ENCODE measurements around the gene DDHD1. TPM values are rescaled to one million over a fixed set of nuclear protein-coding genes. Genes with fewer than 3 reads are reported as not detected.
"Not testable (repeated sequence)": the region's sequence is repeated elsewhere in the genome, so short reads cannot be mapped to it uniquely, and the experiment has no call there.

The DDHD1 gene
- total and polyA plus RNA-seq, 12 donors: 4.6 to 34.9 (median 8.1) TPM

- intact Hi-C loops (cut with DNase I): no loop called here
- Histone ChIP-seq H3K27ac (peak overlapping the region in 1 of 5 donors; percentile 25), H3K4me3 (no peak overlapping the region)
Measured at GRCh38 chr14:53127151-53127550, 26.0 kb downstream of the DDHD1 start.

GRCh38 chr14:53126731-53127130 lies 26.4 kb downstream of the DDHD1 start:
- intact Hi-C loops (cut with DNase I): no loop called here
- no peaks in the 10 kb centered on the region for H3K36me3 ChIP-seq (replicated peaks in 1 of 2)
- no peak for TF ChIP-seq POLR2A (IDR thresholded peaks at IDR 0.05)
- no peak for TF ChIP-seq CTCF (IDR thresholded peaks at IDR 0.05)
- DNase-seq: no peak
- 42 to 53% (median 50%) methylated on average over 6 of the region's 6 CpGs for WGBS, 4 donors
- no peak overlapping the region for H3K4me3 ChIP-seq
- no peak overlapping the region for H3K27ac ChIP-seq
- no peaks in the 10 kb centered on the region for H3K9me3 ChIP-seq (replicated peaks in 1 of 3)
- no peaks in the 10 kb centered on the region for H3K4me1 ChIP-seq (replicated peaks in 1 of 2)
- no peaks in the 10 kb centered on the region for H3K27me3 ChIP-seq

More at GRCh38 chr14:53127151-53127550, 26.0 kb downstream of the DDHD1 start:
- WGBS, 4 donors: 8 to 18% (median 11%) methylated on average over 1 of the region's 1 CpG
- no peak for TF ChIP-seq POLR2A (IDR thresholded peaks at IDR 0.05)
- no peak for TF ChIP-seq CTCF (IDR thresholded peaks at IDR 0.05)
- H3K27me3 ChIP-seq: no peaks in the 10 kb centered on the region
- DNase-seq: no peak
- no peaks in the 10 kb centered on the region for H3K4me1 ChIP-seq (replicated peaks in 1 of 2)
- no peaks in the 10 kb centered on the region for H3K36me3 ChIP-seq (replicated peaks in 1 of 2)
- no peaks in the 10 kb centered on the region for H3K9me3 ChIP-seq (replicated peaks in 1 of 3)

- no peaks in the 10 kb centered on the region for H3K36me3 ChIP-seq (replicated peaks in 1 of 2)
- no peaks in the 10 kb centered on the region for H3K4me1 ChIP-seq (replicated peaks in 1 of 2)
- intact Hi-C loops (cut with DNase I): no loop called here
- H3K27ac ChIP-seq: no peak overlapping the region
- H3K27me3 ChIP-seq: no peaks in the 10 kb centered on the region
- no peak overlapping the region for H3K4me3 ChIP-seq
- H3K9me3 ChIP-seq (replicated peaks in 1 of 3): no peaks in the 10 kb centered on the region
- WGBS, 4 donors: 74 to 87% (median 82%) methylated on average over 3 of the region's 3 CpGs
- TF ChIP-seq CTCF (IDR thresholded peaks at IDR 0.05) (no peak), POLR2A (IDR thresholded peaks at IDR 0.05) (no peak)
- no peak for DNase-seq
Measured at GRCh38 chr14:53124786-53125185, 28.3 kb downstream of the DDHD1 start.

- H3K4me3 ChIP-seq; H3K4me1 ChIP-seq (replicated peaks in 1 of 2); H3K9me3 ChIP-seq (replicated peaks in 1 of 3); DNase-seq; intact Hi-C loops (cut with DNase I); H3K36me3 ChIP-seq (replicated peaks in 1 of 2); H3K27me3 ChIP-seq; H3K27ac ChIP-seq: not testable (repeated sequence)
- WGBS, 4 donors: 93 to 98% (median 94%) methylated on average over 2 of the region's 2 CpGs
Measured at GRCh38 chr14:53121419-53121818, 31.7 kb downstream of the DDHD1 start.

GRCh38 chr14:53117479-53117878 lies 35.6 kb downstream of the DDHD1 start:
- not testable (repeated sequence) for DNase-seq; H3K4me1 ChIP-seq (replicated peaks in 1 of 2)

More at GRCh38 chr14:53117479-53117878, 35.6 kb downstream of the DDHD1 start:
- H3K9me3 ChIP-seq (replicated peaks in 1 of 3); H3K27ac ChIP-seq; H3K27me3 ChIP-seq; H3K4me3 ChIP-seq; intact Hi-C loops (cut with DNase I); H3K36me3 ChIP-seq (replicated peaks in 1 of 2): not testable (repeated sequence)
- 91 to 95% (median 93%) methylated on average over 3 to 4 of the region's 4 CpGs for WGBS, 4 donors

All from adrenal gland (tissue), 12 donors.